HepG2 (cell line): ENCODE measurements around the gene HES3. TPM values are rescaled to one million over a fixed set of nuclear protein-coding genes. Genes with fewer than 3 reads are reported as not detected.

Experiments
- ATAC-seq: fragments of 200-7000 bp; cut with Tn5 transposase; 3 replicates; pipeline ENCODE4 v1.9.1; 2020; ENCODE audit warnings: mild to moderate bottlenecking, moderate library complexity
- BruUV-seq: library from RNA; stranded (reverse); fragments of 400-500 nt; replicated peaks from 2 replicates; lab custom pipeline; 2021; lab: Mats Ljungman, UMichigan
- CTCF ChIA-PET: fragments of 300-600 bp; formaldehyde crosslinking; extraction: SDS; loops from one replicate; lab custom pipeline; 2021; ENCODE audit warnings: low total read pairs, inconsistent platforms, low intra/inter-chr PET ratio; lab: Yijun Ruan, JAX
- POLR2A ChIA-PET: fragments of 350-600 bp; sonication (Branson Sonifier 250); formaldehyde crosslinking; loops from one replicate; lab custom pipeline; 2020; ENCODE audit warnings: antibody characterized with exemption, inconsistent platforms; lab: Yijun Ruan, JAX
- DNase-seq: peaks from one replicate; pipeline ENCODE4 v3.0.0-alpha.2; 2015; ENCODE audit warnings: low spot score
- FAIRE-seq: peaks from 3 replicates; lab custom pipeline; 2011; peaks lifted over from hg19 to GRCh38; lab: Jason Lieb, UNC
- H2AFZ ChIP-seq: one replicate; pipeline ENCODE4 v1.6.1; 2011; ENCODE audit warnings: low read length, inconsistent platforms
- H3K27ac ChIP-seq: fragments of 300-600 bp; 3 replicates; pipeline ENCODE4 v1.8.0; 2011; ENCODE audit warnings: mixed run types, mild to moderate bottlenecking, mixed read lengths, low read length, inconsistent platforms; ENCODE audit not compliant: insufficient read depth; ENCODE audit errors: extremely low read length
- H3K27me3 ChIP-seq, 2 experiments: fragments of 200-600 bp in 1 of 2; 2 replicates in 1 of 2; 3 replicates in 1 of 2; pipeline versions ENCODE4 v1.6.0 to v1.8.0; 2011; ENCODE audit warnings: low read length in 2 of 2, mild to moderate bottlenecking in 2 of 2, moderate library complexity in 2 of 2, inconsistent platforms in 1 of 2; ENCODE audit not compliant: insufficient read depth in 2 of 2, control insufficient read depth in 1 of 2
- H3K36me3 ChIP-seq, 2 experiments: fragments of 200-600 bp in 1 of 2; replicated peaks in 1 of 2; 2 replicates in 1 of 2; 3 replicates in 1 of 2; pipeline versions ENCODE4 v1.5.1 to v1.8.0; 2011; ENCODE audit warnings: low read length in 2 of 2, inconsistent platforms in 1 of 2; ENCODE audit not compliant: insufficient read depth in 2 of 2, control insufficient read depth in 1 of 2
- H3K4me1 ChIP-seq: 2 replicates; pipeline ENCODE4 v1.5.1; 2012; ENCODE audit warnings: low read length, inconsistent platforms; ENCODE audit not compliant: insufficient read depth
- H3K4me2 ChIP-seq: 2 replicates; pipeline ENCODE4 v1.6.0; 2011; ENCODE audit warnings: low read depth, low read length, inconsistent platforms
- H3K4me3 ChIP-seq, 3 experiments: fragments of 200-600 bp in 1 of 3; sonication (generic), shearing (Covaris generic) in 1 of 3; replicated peaks in 1 of 3; 2 replicates each; pipeline ENCODE4 v1.5.1; 2011 to 2016; ENCODE audit warnings: low read length in 3 of 3, inconsistent platforms in 2 of 3, low read depth in 2 of 3, mild to moderate bottlenecking in 2 of 3, control low read depth in 1 of 3, mixed read lengths in 1 of 3; ENCODE audit not compliant: insufficient read depth in 1 of 3
- H3K79me2 ChIP-seq: one replicate; pipeline ENCODE4 v1.6.1; 2011; ENCODE audit warnings: low read length, inconsistent platforms; ENCODE audit not compliant: insufficient read depth
- H3K9ac ChIP-seq: 2 replicates; pipeline ENCODE4 v1.6.0; 2011; ENCODE audit warnings: mild to moderate bottlenecking, low read depth, low read length, inconsistent platforms; ENCODE audit not compliant: insufficient read depth
- H3K9me3 ChIP-seq: 2 replicates; pipeline ENCODE4 v1.5.1; 2012; ENCODE audit warnings: mild to moderate bottlenecking, low read length
- H4K20me1 ChIP-seq: 2 replicates; pipeline ENCODE4 v1.6.0; 2011; ENCODE audit warnings: inconsistent platforms, mild to moderate bottlenecking, low read length, moderate library complexity; ENCODE audit not compliant: insufficient read depth
- ERF ChIP-seq: IDR thresholded peaks from 2 replicates; pipeline ENCODE4 v1.6.1; 2018; ENCODE audit warnings: missing biosample characterization, missing genetic modification reagents
- FOXM1 ChIP-seq: sonication (generic); formaldehyde crosslinking; IDR thresholded peaks from 2 replicates; pipeline ENCODE4 v1.5.0; 2020; ENCODE audit warnings: missing genetic modification reagents
- HIVEP1 ChIP-seq: sonication (generic); formaldehyde crosslinking; IDR thresholded peaks from 2 replicates; pipeline ENCODE4 v1.4.0; 2020; ENCODE audit warnings: mild to moderate bottlenecking, missing genetic modification reagents
- HMGA1 ChIP-seq: sonication (generic); formaldehyde crosslinking; conservative IDR thresholded peaks from 2 replicates; pipeline ENCODE4 v1.4.0; 2020; ENCODE audit warnings: missing genetic modification reagents
- LBX2 ChIP-seq: sonication (generic); formaldehyde crosslinking; IDR thresholded peaks from 2 replicates; pipeline ENCODE4 v1.5.0; 2020; ENCODE audit warnings: missing genetic modification reagents, mild to moderate bottlenecking, borderline replicate concordance
- NCOA5 ChIP-seq: sonication (generic); formaldehyde crosslinking; IDR thresholded peaks from 2 replicates; pipeline ENCODE4 v1.4.0; 2020; ENCODE audit warnings: missing genetic modification reagents
- SP140L ChIP-seq: sonication (generic); formaldehyde crosslinking; IDR thresholded peaks from 2 replicates; pipeline ENCODE4 v1.4.0; 2020; ENCODE audit warnings: missing genetic modification reagents, borderline replicate concordance
- SUZ12 ChIP-seq: fragments of 150-350 bp; IDR thresholded peaks from 2 replicates; pipeline ENCODE4 v1.6.1; 2014; ENCODE audit warnings: low read depth, low read length
- ZNF224 ChIP-seq: sonication (generic); formaldehyde crosslinking; IDR thresholded peaks from 2 replicates; pipeline ENCODE4 v1.5.0; 2020; ENCODE audit warnings: mild to moderate bottlenecking, missing genetic modification reagents
- ZNF3 ChIP-seq: IDR thresholded peaks from 2 replicates; pipeline ENCODE4 v1.7.0; 2017; ENCODE audit warnings: inconsistent platforms
- ZNF432 ChIP-seq: sonication (generic); formaldehyde crosslinking; IDR thresholded peaks from 2 replicates; pipeline ENCODE4 v1.5.0; 2020; ENCODE audit warnings: missing genetic modification reagents, mild to moderate bottlenecking, borderline replicate concordance
- ZNF513 ChIP-seq: sonication (generic); formaldehyde crosslinking; conservative IDR thresholded peaks from 2 replicates; pipeline ENCODE4 v1.5.0; 2020; ENCODE audit warnings: missing genetic modification reagents
- ZNF547 ChIP-seq: sonication (generic); formaldehyde crosslinking; IDR thresholded peaks from 2 replicates; pipeline ENCODE4 v1.5.1; 2020; ENCODE audit warnings: mild to moderate bottlenecking, missing genetic modification reagents
- WGBS: methylation state at CpG from one replicate; pipeline ENCODE4 v1.1.6; 2017; ENCODE audit warnings: low lambda C conversion rate; 5-methylcytosine and 5-hydroxymethylcytosine counted together
- in situ Hi-C: cut with HindIII; loops from 2 replicates; pipeline ENCODE4 v1.10.0; 2017; ENCODE audit warnings: low pct_unique_long_range_greater_than_20kb; ENCODE audit not compliant: extremely low pct_ligation_motif_present
- intact Hi-C: fragments of 100-400 bp; cut with micrococcal nuclease; formaldehyde crosslinking; loops from one replicate; pipeline ENCODE4 v1.10.0; 2022; ENCODE audit not compliant: unreplicated experiment
- polyA plus RNA-seq, 8 experiments: library from polyadenylated mRNA; depleted of rRNA in 3 of 8; stranded (reverse) in 7 of 8; unstranded in 1 of 8; fragments of >200 nt; fragmentation: Illumina TruSeq in 4 of 8; extraction: Trizol in 4 of 8; gene quantifications; 2 replicates each; pipeline versions ENCODE4 v1.2.1 to v1.2.3, GENCODE V29; 2011 to 2016; ENCODE audit warnings: low read depth in 4 of 8, missing spikeins in 1 of 8, mixed read lengths in 1 of 8; ENCODE audit not compliant: insufficient read depth in 1 of 8
- total RNA-seq, 5 experiments: library from RNA; depleted of rRNA; stranded (reverse); fragments of >200 nt; fragmentation: Illumina TruSeq; extraction: Trizol; gene quantifications; 2 replicates each; pipeline ENCODE4 v1.2.3, GENCODE V29; 2016; ENCODE audit warnings: low read depth in 1 of 5

The HES3 gene
- total and polyA plus RNA-seq, 2 of the 13 experiments (the other 11 are each of a cell fraction or from before 2014, with no cell fraction given): not detected

DNA sequence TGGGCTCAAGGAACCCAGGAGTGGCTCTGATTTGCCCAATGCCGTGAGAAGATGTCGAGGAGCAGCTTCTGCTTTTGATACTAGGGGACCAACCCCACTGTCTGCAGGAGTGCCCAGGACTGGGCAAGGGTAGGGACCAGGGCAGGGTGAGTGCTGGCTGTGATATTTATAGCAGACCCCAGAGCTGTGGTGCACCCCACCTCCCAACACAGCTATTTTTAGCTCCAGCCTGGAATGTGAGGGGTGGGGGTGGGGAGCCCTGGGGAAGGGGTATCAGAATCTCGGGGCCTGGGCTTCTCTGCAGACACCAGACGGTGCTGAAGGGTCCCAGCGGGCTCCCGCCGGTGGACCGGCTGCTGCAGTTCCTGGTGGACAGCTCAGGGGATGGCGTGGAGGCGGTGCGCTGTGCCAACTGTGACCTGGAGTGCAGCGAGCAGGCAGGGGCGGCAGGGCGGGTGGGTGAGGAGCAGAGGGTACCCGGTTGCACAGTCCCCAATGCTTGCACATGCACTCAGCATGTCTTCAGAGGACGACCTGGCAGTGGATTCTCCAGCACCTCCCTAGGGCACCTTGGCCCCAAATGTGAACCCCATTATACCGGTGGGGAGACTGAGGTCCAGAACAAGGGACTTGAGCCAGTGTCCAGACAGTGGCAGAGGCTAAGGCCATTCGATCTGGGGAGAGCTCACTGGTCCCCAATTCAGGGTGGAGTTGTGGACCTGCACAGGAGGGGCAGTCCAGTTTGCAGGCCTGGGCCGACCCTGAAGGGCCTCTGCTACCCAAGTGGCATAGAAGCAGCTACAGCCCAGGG is 36.7 kb upstream of the HES3 start:
- Histone ChIP-seq H3K4me3 (peak overlapping the region; percentile 19 to 90 (median 79); a peak in 4 of 6 replicates), H4K20me1 (no peaks in the 10 kb centered on the region), H3K27ac (no peak overlapping the region), H3K36me3 (peaks cover 4 to 12% of the 10 kb centered on the region in 2 experiments; a peak in 4 of 5 replicates), H3K4me1 (peaks cover 17% of the 10 kb centered on the region), H3K27me3 (no peaks in the 10 kb centered on the region), H3K4me2 (peak overlapping the region; percentile 92), H3K79me2 (no peaks in the 10 kb centered on the region), H2AFZ (no peak overlapping the region), H3K9me3 (no peaks in the 10 kb centered on the region), H3K9ac (peak overlapping the region; percentile 78; the same call in 1 of the 2 replicates)
- POLR2A ChIA-PET: interaction anchor here (0.6 to 1.7 kb wide), 6 partner anchors 15 to 186 kb away, joined by 3 to 11 read pairs (median 3); partner anchors contain the start of genes ACOT7 and ICMT
- FAIRE-seq: no peak
- no peak for DNase-seq
- in situ Hi-C loops (no loop called here), intact Hi-C loops (loop anchor here (10.0 kb wide), 1 partner anchor 622 kb away; no protein-coding TSS in a partner anchor)
- ATAC-seq: no peak
- CTCF ChIA-PET: no interaction called here
- 97% methylated on average over 3 of the region's 19 CpGs for WGBS
- TF ChIP-seq HIVEP1 (CRISPR knock-in tag) (0 out of 2 replicates have a peak, but pooled peaks have one; percentile 29), HMGA1 (CRISPR knock-in tag) (no peak)
- TSS peak; percentile 68 for BruUV-seq

DNA sequence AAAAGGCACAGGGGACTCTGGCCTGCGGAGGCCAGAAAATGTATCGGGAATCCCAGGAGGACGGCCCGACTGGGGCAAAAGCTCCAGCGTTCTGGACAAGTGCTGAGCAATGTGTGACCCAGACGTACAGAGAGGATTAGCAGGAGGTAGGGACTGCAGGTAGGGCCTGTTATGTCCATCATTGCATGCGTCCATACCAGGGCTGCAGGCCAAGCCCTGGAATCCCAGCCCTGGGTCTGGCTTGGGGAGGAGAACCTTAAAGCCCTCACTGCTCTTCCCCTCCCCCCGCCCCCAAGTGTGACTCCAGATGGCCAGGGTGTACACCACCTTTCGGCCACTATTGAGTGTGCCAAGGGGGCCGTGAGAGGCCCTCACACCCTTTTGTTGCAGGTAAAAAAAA is 36.1 kb upstream of the HES3 start:
- FAIRE-seq: no peak
- H2AFZ ChIP-seq: no peak overlapping the region
- no peak overlapping the region for H3K4me3 ChIP-seq
- peaks cover 7 to 18% of the 10 kb centered on the region in 2 experiments; a peak in 4 of 5 replicates for H3K36me3 ChIP-seq
- in situ Hi-C loops (no loop called here), intact Hi-C loops (loop anchor here (10.0 kb wide), 1 partner anchor 623 kb away; no protein-coding TSS in a partner anchor)
- 95% methylated on average over 9 of the region's 10 CpGs for WGBS
- POLR2A ChIA-PET: no interaction called here
- TF ChIP-seq SP140L (CRISPR knock-in tag): no peak
- no peak for TF ChIP-seq ERF
- no peak for TF ChIP-seq NCOA5
- no peak for TF ChIP-seq ZNF547 (CRISPR knock-in tag)
- no peak for TF ChIP-seq ZNF224
- TF ChIP-seq LBX2 (CRISPR knock-in tag): no peak
- no peak for TF ChIP-seq ZNF432 (CRISPR knock-in tag)
- no peak for TF ChIP-seq ZNF3
- no peak for TF ChIP-seq SUZ12
- TF ChIP-seq FOXM1 (CRISPR knock-in tag): no peak
- no peak for TF ChIP-seq ZNF513
- TF ChIP-seq, all 625 proteins: peak for 0
- Histone ChIP-seq H3K9me3 (no peaks in the 10 kb centered on the region), H3K79me2 (no peaks in the 10 kb centered on the region), H3K9ac (no peak overlapping the region), H3K27me3 (no peaks in the 10 kb centered on the region), H3K27ac (no peak overlapping the region), H4K20me1 (no peaks in the 10 kb centered on the region), H3K4me1 (peaks cover 17% of the 10 kb centered on the region), H3K4me2 (no peak overlapping the region)
- CTCF ChIA-PET: no interaction called here
- ATAC-seq (no peak), DNase-seq (no peak)
- no TSS peak for BruUV-seq
